B cell (primary cell): ENCODE measurements around the gene TRIM68. TPM values are rescaled to one million over a fixed set of nuclear protein-coding genes. Genes with fewer than 3 reads are reported as not detected.

Experiments
- ATAC-seq: fragments of 200-7000 bp; cut with Tn5 transposase; one replicate; pipeline ENCODE4 v1.10.0; 2021; ENCODE audit warnings: low read depth, mild to moderate bottlenecking, moderate number of reproducible peaks, moderate library complexity
- CTCF ChIA-PET: fragments of 350-600 bp; sonication (Branson Sonifier 250); formaldehyde crosslinking; loops from one replicate; lab custom pipeline; 2021; ENCODE audit warnings: antibody characterized with exemption, inconsistent platforms; lab: Charles Lee
- POLR2A ChIA-PET: fragments of 350-600 bp; sonication (Branson Sonifier 250); formaldehyde crosslinking; loops from one replicate; lab custom pipeline; 2021; ENCODE audit warnings: antibody characterized with exemption; lab: Charles Lee
- DNase-seq: peaks from one replicate; pipeline ENCODE4 v3.0.0; 2013
- H2AFZ ChIP-seq: 2 replicates; pipeline ENCODE4 v1.6.1; 2012; ENCODE audit warnings: mild to moderate bottlenecking, low read depth, low read length; ENCODE audit not compliant: insufficient read depth, poor library complexity, severe bottlenecking
- H3K27ac ChIP-seq, 2 donors: 1 replicate in 1 of 2; 2 replicates in 1 of 2; pipeline ENCODE4 v1.5.1; 2012 to 2013; ENCODE audit warnings: low read length in 2 of 2, mild to moderate bottlenecking in 2 of 2, moderate library complexity in 1 of 2
- H3K27me3 ChIP-seq, 4 experiments: fragments of 200-600 bp in 1 of 4; sonication (generic) in 1 of 4; replicated peaks in 1 of 4; 1 replicate in 2 of 4; 2 replicates in 2 of 4; pipeline versions ENCODE4 v1.6.1 to v1.7.0; 2013 to 2016; ENCODE audit warnings: low read length in 3 of 4, mild to moderate bottlenecking in 2 of 4, mixed read lengths in 1 of 4, moderate library complexity in 1 of 4; ENCODE audit not compliant: insufficient read depth in 4 of 4, control insufficient read depth in 3 of 4; ENCODE audit errors: control extremely low read depth in 1 of 4
- H3K36me3 ChIP-seq, 2 experiments: replicated peaks in 1 of 2; 1 replicate in 1 of 2; 2 replicates in 1 of 2; pipeline versions ENCODE4 v1.6.1 to v1.7.1; 2013; ENCODE audit warnings: low read length in 1 of 2; ENCODE audit not compliant: insufficient read depth in 2 of 2, control insufficient read depth in 1 of 2; ENCODE audit errors: control extremely low read depth in 1 of 2, extremely low read depth in 1 of 2
- H3K4me1 ChIP-seq, 2 donors: fragments of 200-600 bp in 1 of 2; sonication (generic) in 1 of 2; 1 replicate in 1 of 2; 2 replicates in 1 of 2; pipeline versions ENCODE4 v1.5.1 to v1.6.1; 2013 to 2017; ENCODE audit warnings: low read length in 2 of 2; ENCODE audit not compliant: control insufficient read depth in 2 of 2, insufficient read depth in 2 of 2
- H3K4me2 ChIP-seq: replicated peaks from 2 replicates; pipeline ENCODE3; 2012; ENCODE audit warnings: mild to moderate bottlenecking, low read depth, low read length; ENCODE audit not compliant: poor library complexity, severe bottlenecking
- H3K4me3 ChIP-seq, 5 experiments: fragments of 200-600 bp in 1 of 5; sonication (generic) in 1 of 5; 1 replicate in 3 of 5; 2 replicates in 2 of 5; pipeline versions ENCODE4 v1.5.1 to v1.7.0; 2011 to 2016; ENCODE audit warnings: low read length in 4 of 5, mild to moderate bottlenecking in 4 of 5, low read depth in 2 of 5, control low read depth in 1 of 5, moderate library complexity in 1 of 5; ENCODE audit not compliant: insufficient read depth in 1 of 5; ENCODE audit errors: control extremely low read depth in 1 of 5, extremely low read depth in 1 of 5
- H3K79me2 ChIP-seq: fragments of 200-600 bp; sonication (generic); one replicate; pipeline ENCODE4 v1.6.0; 2016; ENCODE audit warnings: low read length; ENCODE audit not compliant: control insufficient read depth, insufficient read depth
- H3K9ac ChIP-seq: fragments of 200-600 bp; sonication (generic); 2 replicates; pipeline ENCODE4 v1.6.1; 2017; ENCODE audit warnings: mild to moderate bottlenecking, low read length, moderate library complexity
- H3K9me3 ChIP-seq, 3 donors: one replicate each; pipeline versions ENCODE4 v1.6.1 to v1.7.1; 2013; ENCODE audit warnings: low read length in 2 of 3; ENCODE audit not compliant: control insufficient read depth in 2 of 3, insufficient read depth in 1 of 3; ENCODE audit errors: control extremely low read depth in 1 of 3
- H4K20me1 ChIP-seq: 2 replicates; pipeline ENCODE4 v1.6.0; 2012; ENCODE audit warnings: mild to moderate bottlenecking, low read length; ENCODE audit not compliant: insufficient read depth, control insufficient read depth, poor library complexity, severe bottlenecking
- H3K27ac Mint-ChIP-seq: one replicate; pipeline ENCODE4 v1.8.0; 2021; ENCODE audit warnings: mixed read lengths
- H3K27me3 Mint-ChIP-seq: one replicate; pipeline ENCODE4 v1.8.0; 2021; ENCODE audit warnings: mixed read lengths
- H3K4me1 Mint-ChIP-seq: one replicate; pipeline ENCODE4 v1.8.0; 2021; ENCODE audit warnings: mixed read lengths
- H3K4me3 Mint-ChIP-seq: one replicate; pipeline ENCODE4 v1.8.0; 2021; ENCODE audit warnings: mixed read lengths
- H3K9me3 Mint-ChIP-seq: one replicate; pipeline ENCODE4 v1.8.0; 2022; ENCODE audit warnings: mixed read lengths; ENCODE audit not compliant: insufficient read depth
- CTCF ChIP-seq: fragments of 200-600 bp; IDR thresholded peaks from one replicate; pipeline ENCODE4 v1.8.0; 2022; ENCODE audit warnings: antibody characterized with exemption, mild to moderate bottlenecking
- EZH2 ChIP-seq: IDR thresholded peaks from 2 replicates; pipeline ENCODE4 v1.6.1; 2012; ENCODE audit warnings: borderline replicate concordance, low read depth, mild to moderate bottlenecking, moderate library complexity, low read length; ENCODE audit not compliant: insufficient read depth, poor library complexity, severe bottlenecking
- WGBS: methylation state at CpG from one replicate; pipeline ENCODE4 v1.1.5; 2013; ENCODE audit warnings: missing lambda C conversion rate; ENCODE audit not compliant: insufficient coverage; 5-methylcytosine and 5-hydroxymethylcytosine counted together
- intact Hi-C: fragments of 100-400 bp; cut with micrococcal nuclease; formaldehyde crosslinking; loops from one replicate; pipeline ENCODE4 v1.10.0; 2022
- polyA plus RNA-seq: library from polyadenylated mRNA; depleted of rRNA; stranded (reverse); fragments of >200 nt; gene quantifications from 2 replicates; pipeline ENCODE4 v1.2.3, GENCODE V29; 2012
- total RNA-seq, 2 donors: library from RNA; stranded (reverse); fragments of 120-200 nt in 1 of 2; gene quantifications; 1 replicate in 1 of 2; 2 replicates in 1 of 2; pipeline versions ENCODE4 v1.2.3 to v1.2.4, GENCODE V29; 2013 to 2022

TRIM68 gene
- total and polyA plus RNA-seq, 2 donors (not counting 1 experiment from before 2014, with no cell fraction given): 7.6 to 21.7 TPM

GRCh38 chr11:4607096-4607495, 935 bp downstream of the TRIM68 start:
- intact Hi-C loops: loop anchor here (10.0 kb wide), 1 partner anchor 1628 kb away; the partner anchor contains the start of genes CNGA4 and FHIP1B
- peak overlapping the region; percentile 84 for H3K4me2 ChIP-seq
- peaks cover 6% of the 10 kb centered on the region for H4K20me1 ChIP-seq
- no peak overlapping the region for H3K27ac ChIP-seq
- Mint-ChIP-seq H3K27ac (peak overlapping the region; percentile 94), H3K4me1 (peaks cover 45% of the 10 kb centered on the region), H3K4me3 (peak overlapping the region; percentile 97), H3K27me3 (no peaks in the 10 kb centered on the region), H3K9me3 (peaks cover under 1% of the 10 kb centered on the region)
- H2AFZ ChIP-seq: peak overlapping the region; percentile 100
- no peak for TF ChIP-seq EZH2
- TF ChIP-seq CTCF: no peak
- 17% methylated on average over 1 of the region's 6 CpGs for WGBS
- H3K4me1 ChIP-seq: peaks cover 21 to 29% of the 10 kb centered on the region in 2 donors
- ChIA-PET CTCF (interaction anchor here (1.1 kb wide), 1 partner anchor 29 kb away, joined by 3 read pairs; no protein-coding TSS in a partner anchor), POLR2A (no interaction called here)
- H3K36me3 ChIP-seq: peaks cover 0 to 22% of the 10 kb centered on the region in 2 experiments
- DNase-seq: peak; percentile 8
- ATAC-seq: no peak
- peaks cover 5% of the 10 kb centered on the region for H3K79me2 ChIP-seq
- no peaks in the 10 kb centered on the region for H3K9me3 ChIP-seq
- H3K27me3 ChIP-seq: no peaks in the 10 kb centered on the region
- peak overlapping the region in 4 of 5 experiments; percentile 72 to 89 (median 83) for H3K4me3 ChIP-seq
- peak overlapping the region; percentile 90 for H3K9ac ChIP-seq

GRCh38 chr11:4606231-4607015, 1.6 kb downstream of the TRIM68 start:
- Histone ChIP-seq H3K4me1 (peaks cover 21 to 29% of the 10 kb centered on the region in 2 donors), H3K9me3 (no peaks in the 10 kb centered on the region), H3K27ac (no peak overlapping the region), H2AFZ (no peak overlapping the region), H3K4me2 (peak overlapping the region; percentile 84), H3K36me3 (peaks cover 0 to 28% of the 10 kb centered on the region in 2 experiments), H3K4me3 (no peak overlapping the region), H3K79me2 (peaks cover 5% of the 10 kb centered on the region), H3K27me3 (no peaks in the 10 kb centered on the region), H4K20me1 (peaks cover 6% of the 10 kb centered on the region), H3K9ac (peak overlapping the region; percentile 90)
- no peak overlapping the region for H3K27ac Mint-ChIP-seq
- POLR2A ChIA-PET: no interaction called here
- intact Hi-C loops: loop anchor here (10.0 kb wide), 1 partner anchor 1628 kb away; the partner anchor contains the start of genes CNGA4 and FHIP1B
- peak overlapping the region; percentile 97 for H3K4me3 Mint-ChIP-seq
- CTCF ChIA-PET: interaction anchor here (2.8 kb wide), 1 partner anchor 31 kb away, joined by 7 read pairs; the partner anchor contains the start of gene OR51D1
- TF ChIP-seq EZH2 (no peak), CTCF (no peak)
- H3K9me3 Mint-ChIP-seq: no peaks in the 10 kb centered on the region
- WGBS: no CpG with 5 or more reads among the region's 1 CpG
- peaks cover 45% of the 10 kb centered on the region for H3K4me1 Mint-ChIP-seq
- H3K27me3 Mint-ChIP-seq: no peaks in the 10 kb centered on the region
- no peak for ATAC-seq
- no peak for DNase-seq
